ENCODE data around the gene SNCAIP.

The SNCAIP gene

GRCh38 chr5:122457178-122457826 lies 145.3 kb downstream of the SNCAIP start:
- H2BK15ac ChIP-seq (replicated peaks; ENCODE audit: low read depth) = no peak overlapping the region
- H3K79me1 ChIP-seq (ENCODE audit: low read length) = no peaks in the 10 kb centered on the region
- WGBS (ENCODE audit: extremely low coverage, insufficient coverage, low lambda C conversion rate) = no CpG with 5 or more reads among the region's 6 CpGs
- H3K23ac ChIP-seq (ENCODE audit: low read length) = no peak overlapping the region
- H3K27me3 ChIP-seq (ENCODE audit: insufficient read depth, low read length, poor library complexity) = no peaks in the 10 kb centered on the region
- H2BK5ac ChIP-seq (ENCODE audit: low read length) = no peak overlapping the region
- H3K4me2 ChIP-seq (ENCODE audit: low read length) = no peak overlapping the region
- no peak overlapping the region for H3K27ac ChIP-seq (ENCODE audit: low read depth, low read length)
- H2BK120ac ChIP-seq (ENCODE audit: low read depth, low read length) = no peak overlapping the region
- no peak overlapping the region for H4K8ac ChIP-seq (ENCODE audit: low read depth, low read length)
- DNase-seq = no peak
- no peak overlapping the region for H4K5ac ChIP-seq (ENCODE audit: low read length)
- no peaks in the 10 kb centered on the region for H3K36me3 ChIP-seq (ENCODE audit: control insufficient read depth, insufficient read depth, low read length)
- H3K4me1 ChIP-seq (ENCODE audit: control insufficient read depth, low read depth, low read length) = no peaks in the 10 kb centered on the region
- no peaks in the 10 kb centered on the region for H3K79me2 ChIP-seq (ENCODE audit: control insufficient read depth, insufficient read depth, low read length)
- H2AK5ac ChIP-seq (ENCODE audit: low read length) = no peak overlapping the region
- no peak overlapping the region for H3K4ac ChIP-seq (ENCODE audit: low read depth, low read length)
- H3K56ac ChIP-seq (ENCODE audit: low read length) = no peak overlapping the region
- no peak overlapping the region for H3K9ac ChIP-seq (ENCODE audit: low read length)
- no peak overlapping the region for H3K18ac ChIP-seq (ENCODE audit: low read length)
- no peak overlapping the region for H3K4me3 ChIP-seq (ENCODE audit: low read length)

GRCh38 chr5:122458278-122458872 lies 146.3 kb downstream of the SNCAIP start:
- no peak overlapping the region for H3K4ac ChIP-seq (ENCODE audit: low read depth, low read length)
- H4K8ac ChIP-seq (ENCODE audit: low read depth, low read length) = no peak overlapping the region
- no peak overlapping the region for H3K4me2 ChIP-seq (ENCODE audit: low read length)
- H3K18ac ChIP-seq (ENCODE audit: low read length) = no peak overlapping the region
- no peaks in the 10 kb centered on the region for H3K79me1 ChIP-seq (ENCODE audit: low read length)
- H2BK120ac ChIP-seq (ENCODE audit: low read depth, low read length) = no peak overlapping the region
- H3K36me3 ChIP-seq (ENCODE audit: control insufficient read depth, insufficient read depth, low read length) = no peaks in the 10 kb centered on the region
- no peak overlapping the region for H3K23ac ChIP-seq (ENCODE audit: low read length)
- no peak overlapping the region for H3K56ac ChIP-seq (ENCODE audit: low read length)
- no peak overlapping the region for H3K4me3 ChIP-seq (ENCODE audit: low read length)
- H3K27me3 ChIP-seq (ENCODE audit: insufficient read depth, low read length, poor library complexity) = no peaks in the 10 kb centered on the region
- no peaks in the 10 kb centered on the region for H3K4me1 ChIP-seq (ENCODE audit: control insufficient read depth, low read depth, low read length)
- no peaks in the 10 kb centered on the region for H3K79me2 ChIP-seq (ENCODE audit: control insufficient read depth, insufficient read depth, low read length)
- no CpG with 5 or more reads among the region's 8 CpGs for WGBS (ENCODE audit: extremely low coverage, insufficient coverage, low lambda C conversion rate)
- H2BK5ac ChIP-seq (ENCODE audit: low read length) = no peak overlapping the region
- DNase-seq = peak; percentile 50
- no peak overlapping the region for H2BK15ac ChIP-seq (replicated peaks; ENCODE audit: low read depth)
- H4K5ac ChIP-seq (ENCODE audit: low read length) = no peak overlapping the region
- no peak overlapping the region for H3K27ac ChIP-seq (ENCODE audit: low read depth, low read length)
- H3K9ac ChIP-seq (ENCODE audit: low read length) = no peak overlapping the region
- H2AK5ac ChIP-seq (ENCODE audit: low read length) = no peak overlapping the region

GRCh38 chr5:122462486-122462885 lies 150.4 kb downstream of the SNCAIP start:
- Histone ChIP-seq H4K5ac (ENCODE audit: low read length) (no peak overlapping the region), H3K4me2 (ENCODE audit: low read length) (no peak overlapping the region), H2AK5ac (ENCODE audit: low read length) (no peak overlapping the region), H2BK5ac (ENCODE audit: low read length) (no peak overlapping the region), H2BK120ac (ENCODE audit: low read depth, low read length) (no peak overlapping the region), H3K79me1 (ENCODE audit: low read length) (no peaks in the 10 kb centered on the region), H3K79me2 (ENCODE audit: control insufficient read depth, insufficient read depth, low read length) (no peaks in the 10 kb centered on the region), H3K23ac (ENCODE audit: low read length) (no peak overlapping the region), H3K4me1 (ENCODE audit: control insufficient read depth, low read depth, low read length) (no peaks in the 10 kb centered on the region), H3K18ac (ENCODE audit: low read length) (no peak overlapping the region), H3K27me3 (ENCODE audit: insufficient read depth, low read length, poor library complexity) (no peaks in the 10 kb centered on the region), H3K9ac (ENCODE audit: low read length) (no peak overlapping the region), H4K8ac (ENCODE audit: low read depth, low read length) (no peak overlapping the region), H3K27ac (ENCODE audit: low read depth, low read length) (no peak overlapping the region), H3K4me3 (ENCODE audit: low read length) (no peak overlapping the region), H3K36me3 (ENCODE audit: control insufficient read depth, insufficient read depth, low read length) (no peaks in the 10 kb centered on the region), H2BK15ac (replicated peaks; ENCODE audit: low read depth) (no peak overlapping the region), H3K56ac (ENCODE audit: low read length) (no peak overlapping the region), H3K4ac (ENCODE audit: low read depth, low read length) (no peak overlapping the region)
- DNase-seq = no peak

GRCh38 chr5:122463221-122463620 lies 151.2 kb downstream of the SNCAIP start:
- Histone ChIP-seq H3K79me1 (ENCODE audit: low read length) (no peaks in the 10 kb centered on the region), H3K4ac (ENCODE audit: low read depth, low read length) (no peak overlapping the region), H3K36me3 (ENCODE audit: control insufficient read depth, insufficient read depth, low read length) (no peaks in the 10 kb centered on the region), H3K4me3 (ENCODE audit: low read length) (no peak overlapping the region), H3K18ac (ENCODE audit: low read length) (no peak overlapping the region), H3K56ac (ENCODE audit: low read length) (no peak overlapping the region), H3K27me3 (ENCODE audit: insufficient read depth, low read length, poor library complexity) (no peaks in the 10 kb centered on the region), H2BK5ac (ENCODE audit: low read length) (no peak overlapping the region), H3K79me2 (ENCODE audit: control insufficient read depth, insufficient read depth, low read length) (no peaks in the 10 kb centered on the region), H3K9ac (ENCODE audit: low read length) (no peak overlapping the region), H2BK120ac (ENCODE audit: low read depth, low read length) (no peak overlapping the region), H3K23ac (ENCODE audit: low read length) (no peak overlapping the region), H3K27ac (ENCODE audit: low read depth, low read length) (no peak overlapping the region), H4K5ac (ENCODE audit: low read length) (no peak overlapping the region), H2AK5ac (ENCODE audit: low read length) (no peak overlapping the region), H3K4me1 (ENCODE audit: control insufficient read depth, low read depth, low read length) (no peaks in the 10 kb centered on the region), H2BK15ac (replicated peaks; ENCODE audit: low read depth) (no peak overlapping the region), H3K4me2 (ENCODE audit: low read length) (no peak overlapping the region), H4K8ac (ENCODE audit: low read depth, low read length) (no peak overlapping the region)
- 100% methylated on average over 1 of the region's 1 CpG for WGBS (ENCODE audit: extremely low coverage, insufficient coverage, low lambda C conversion rate)
- DNase-seq = no peak

- no peaks in the 10 kb centered on the region for H3K27me3 ChIP-seq (ENCODE audit: insufficient read depth, low read length, poor library complexity)
- H2BK120ac ChIP-seq (ENCODE audit: low read depth, low read length) = no peak overlapping the region
- no peak overlapping the region for H3K23ac ChIP-seq (ENCODE audit: low read length)
- no CpG with 5 or more reads among the region's 2 CpGs for WGBS (ENCODE audit: extremely low coverage, insufficient coverage, low lambda C conversion rate)
- H3K4ac ChIP-seq (ENCODE audit: low read depth, low read length) = no peak overlapping the region
- no peak overlapping the region for H2BK15ac ChIP-seq (replicated peaks; ENCODE audit: low read depth)
- no peak overlapping the region for H4K5ac ChIP-seq (ENCODE audit: low read length)
- H3K56ac ChIP-seq (ENCODE audit: low read length) = no peak overlapping the region
- H3K36me3 ChIP-seq (ENCODE audit: control insufficient read depth, insufficient read depth, low read length) = no peaks in the 10 kb centered on the region
- H3K27ac ChIP-seq (ENCODE audit: low read depth, low read length) = no peak overlapping the region
- no peaks in the 10 kb centered on the region for H3K79me2 ChIP-seq (ENCODE audit: control insufficient read depth, insufficient read depth, low read length)
- H3K4me1 ChIP-seq (ENCODE audit: control insufficient read depth, low read depth, low read length) = no peaks in the 10 kb centered on the region
- no peak for DNase-seq
- H3K79me1 ChIP-seq (ENCODE audit: low read length) = no peaks in the 10 kb centered on the region
- no peak overlapping the region for H2AK5ac ChIP-seq (ENCODE audit: low read length)
- H3K4me2 ChIP-seq (ENCODE audit: low read length) = no peak overlapping the region
- no peak overlapping the region for H3K18ac ChIP-seq (ENCODE audit: low read length)
- no peak overlapping the region for H3K4me3 ChIP-seq (ENCODE audit: low read length)
- H4K8ac ChIP-seq (ENCODE audit: low read depth, low read length) = no peak overlapping the region
- H2BK5ac ChIP-seq (ENCODE audit: low read length) = no peak overlapping the region
- H3K9ac ChIP-seq (ENCODE audit: low read length) = no peak overlapping the region
Measured at GRCh38 chr5:122464191-122464590, 152.2 kb downstream of the SNCAIP start.

GRCh38 chr5:122465031-122465577 lies 153.1 kb downstream of the SNCAIP start:
- H2BK5ac ChIP-seq (ENCODE audit: low read length) = no peak overlapping the region
- no CpG with 5 or more reads among the region's 7 CpGs for WGBS (ENCODE audit: extremely low coverage, insufficient coverage, low lambda C conversion rate)
- H4K5ac ChIP-seq (ENCODE audit: low read length) = no peak overlapping the region
- H3K9ac ChIP-seq (ENCODE audit: low read length) = no peak overlapping the region
- no peak overlapping the region for H3K18ac ChIP-seq (ENCODE audit: low read length)
- no peak overlapping the region for H2BK120ac ChIP-seq (ENCODE audit: low read depth, low read length)
- H3K27me3 ChIP-seq (ENCODE audit: insufficient read depth, low read length, poor library complexity) = no peaks in the 10 kb centered on the region
- no peak overlapping the region for H3K4ac ChIP-seq (ENCODE audit: low read depth, low read length)
- H3K79me2 ChIP-seq (ENCODE audit: control insufficient read depth, insufficient read depth, low read length) = no peaks in the 10 kb centered on the region
- no peak for DNase-seq
- no peak overlapping the region for H4K8ac ChIP-seq (ENCODE audit: low read depth, low read length)
- no peak overlapping the region for H3K23ac ChIP-seq (ENCODE audit: low read length)
- H3K36me3 ChIP-seq (ENCODE audit: control insufficient read depth, insufficient read depth, low read length) = no peaks in the 10 kb centered on the region
- no peak overlapping the region for H2AK5ac ChIP-seq (ENCODE audit: low read length)
- no peak overlapping the region for H3K56ac ChIP-seq (ENCODE audit: low read length)
- H3K4me2 ChIP-seq (ENCODE audit: low read length) = no peak overlapping the region
- H2BK15ac ChIP-seq (replicated peaks; ENCODE audit: low read depth) = no peak overlapping the region
- H3K4me3 ChIP-seq (ENCODE audit: low read length) = no peak overlapping the region
- no peaks in the 10 kb centered on the region for H3K79me1 ChIP-seq (ENCODE audit: low read length)
- H3K4me1 ChIP-seq (ENCODE audit: control insufficient read depth, low read depth, low read length) = no peaks in the 10 kb centered on the region
- no peak overlapping the region for H3K27ac ChIP-seq (ENCODE audit: low read depth, low read length)

All from mesendoderm (in vitro differentiated cells).